GM18517 (cell line): ENCODE data around the gene NAA15.
A peak's percentile ranks its signal among the peaks of the same experiment; 100 is the strongest.
"Not testable (repeated sequence)": the region's sequence is repeated elsewhere in the genome, so short reads cannot be mapped to it uniquely, and the experiment has no call there.

Experiments
- ATAC-seq: cut with Tn5 transposase; IDR thresholded peaks from one replicate; pipeline ENCODE4 v1.9.1; 2021; ENCODE audit warnings: mild to moderate bottlenecking, moderate library complexity; ENCODE audit not compliant: unreplicated experiment

NAA15 gene

DNA sequence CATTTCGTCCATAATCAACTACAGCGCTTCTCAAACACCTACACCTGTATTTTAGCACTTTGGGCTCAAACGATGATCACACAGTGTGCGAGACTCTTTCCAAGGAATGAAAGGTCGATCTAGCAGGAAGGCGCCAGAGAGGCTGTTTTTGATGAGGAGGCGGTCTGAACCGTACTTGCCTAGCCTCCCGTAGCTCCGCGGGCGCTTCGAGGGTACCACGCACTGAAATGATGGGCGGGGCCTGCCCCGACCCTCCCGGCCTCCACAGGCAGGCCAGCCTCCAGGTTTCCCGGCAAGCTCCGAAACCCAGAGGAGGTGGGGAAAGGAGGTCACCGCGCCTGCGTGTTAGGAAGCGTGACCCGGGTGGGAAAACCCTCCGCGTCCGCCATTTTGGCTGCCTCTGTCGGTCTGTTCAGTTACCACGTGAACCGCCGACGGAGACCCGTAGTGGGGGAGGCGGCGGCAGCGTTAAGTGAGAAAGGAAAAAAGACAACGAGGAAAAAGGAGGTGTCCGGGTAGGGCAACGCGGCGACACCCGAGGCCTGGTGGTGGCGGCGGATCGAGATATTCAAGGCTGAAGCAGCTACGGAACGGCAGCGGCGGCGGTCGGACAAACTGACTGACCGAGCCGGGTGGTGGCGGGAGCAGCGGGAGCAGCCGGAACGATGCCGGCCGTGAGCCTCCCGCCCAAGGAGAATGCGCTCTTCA lies at the start of gene NAA15:
Gene NAA15, plus strand, starts transcription at position 393 of the 708 bp plus-strand sequence. Its CDS starts 273 bp downstream, at position 666.
- ATAC-seq, result peak; percentile 81

DNA sequence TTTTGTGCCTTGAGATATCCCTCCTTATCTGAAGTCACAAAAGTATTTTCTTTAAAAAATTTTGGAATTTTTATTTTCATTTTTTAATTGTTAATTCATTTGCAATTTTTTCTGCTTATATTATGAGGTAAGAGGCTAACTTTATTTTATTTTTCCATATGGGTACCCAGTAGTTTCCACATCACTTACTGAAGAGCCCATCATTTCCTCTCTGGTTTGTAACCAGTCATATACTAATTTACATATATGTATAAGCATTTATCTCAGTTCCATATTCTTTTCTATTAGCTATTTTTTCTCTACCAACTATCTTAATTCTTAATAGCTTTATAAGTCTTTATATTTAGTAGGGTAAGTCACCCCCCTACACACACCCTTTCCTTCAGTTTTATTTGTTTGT lies 48.3 kb upstream of the NAA15 start:
- ATAC-seq, result no peak

GRCh38 chr4:139253713-139254112 lies 47.6 kb upstream of the NAA15 start:
- no peak for ATAC-seq

- not testable (repeated sequence) for ATAC-seq
Observed at GRCh38 chr4:139255581-139255980, 45.7 kb upstream of the NAA15 start.

- ATAC-seq, result no peak
Observed at GRCh38 chr4:139256349-139256748, 45.0 kb upstream of the NAA15 start.

GRCh38 chr4:139265654-139266053 lies 35.7 kb upstream of the NAA15 start:
- no peak for ATAC-seq

- no peak for ATAC-seq
Observed at GRCh38 chr4:139266208-139266582, 35.1 kb upstream of the NAA15 start.

- peak; percentile 97 for ATAC-seq
Observed at GRCh38 chr4:139266583-139267257, 34.6 kb upstream of the NAA15 start.

DNA sequence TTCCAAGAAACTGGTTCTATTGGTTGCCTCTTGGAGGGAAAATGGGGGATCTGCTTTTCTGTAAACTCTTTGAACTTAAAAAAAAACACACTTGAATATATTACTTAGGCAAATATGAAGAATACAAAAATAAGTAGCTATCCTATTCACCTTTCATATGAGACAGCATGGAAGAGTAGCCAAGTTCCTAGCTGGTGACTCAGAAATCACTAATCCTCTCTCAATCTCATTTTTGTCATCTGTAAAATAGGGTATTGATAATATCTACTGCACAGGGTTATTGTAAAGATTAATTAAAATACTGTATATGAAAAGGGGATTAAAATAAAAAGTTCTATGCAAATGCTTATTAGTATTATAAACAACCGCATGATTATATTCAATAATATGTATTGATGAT lies 34.0 kb upstream of the NAA15 start:
- no peak for ATAC-seq

DNA sequence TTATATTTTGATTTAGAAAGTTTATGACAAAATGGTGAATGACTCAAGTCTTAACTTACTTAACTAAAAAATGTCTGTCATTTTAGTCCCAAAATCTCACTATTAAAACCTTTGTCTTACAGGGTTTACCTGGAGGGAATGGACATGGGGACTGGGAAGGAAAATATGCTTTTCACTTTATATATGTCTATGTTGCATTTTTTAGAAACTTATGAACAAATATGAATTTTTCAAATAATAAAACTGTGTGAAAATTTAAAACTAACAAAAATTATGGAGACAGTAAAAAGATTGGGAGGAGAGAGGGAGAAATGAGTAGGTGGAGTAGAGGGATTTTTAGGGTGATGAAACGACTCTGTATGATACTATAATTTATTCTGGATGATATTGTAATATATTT lies 27.5 kb upstream of the NAA15 start:
- no peak for ATAC-seq

GRCh38 chr4:139274790-139275189 lies 26.5 kb upstream of the NAA15 start:
- no peak for ATAC-seq

GRCh38 chr4:139275281-139275735 lies 26.0 kb upstream of the NAA15 start:
- ATAC-seq, result no peak

- ATAC-seq, result no peak
Observed at GRCh38 chr4:139278485-139278884, 22.8 kb upstream of the NAA15 start.

- no peak for ATAC-seq
Observed at GRCh38 chr4:139278912-139279759, 22.2 kb upstream of the NAA15 start.

GRCh38 chr4:139279760-139280620 lies 21.3 kb upstream of the NAA15 start, which contains the start of gene MGARP:
Gene MGARP, minus strand, starts transcription at chr4:139280225. Its CDS starts 67 bp downstream, at chr4:139280158.
- ATAC-seq, result no peak

GRCh38 chr4:139282065-139282720 lies 19.1 kb upstream of the NAA15 start:
- ATAC-seq, result no peak

- ATAC-seq, result no peak
Observed at GRCh38 chr4:139282721-139283075, 18.6 kb upstream of the NAA15 start.

- ATAC-seq, result no peak
Observed at GRCh38 chr4:139286186-139286698, 15.1 kb upstream of the NAA15 start.

- ATAC-seq, result peak; percentile 92
Observed at GRCh38 chr4:139295206-139295941, 5.9 kb upstream of the NAA15 start.
